K562 (cell line): ENCODE measurements around the gene HOXA4. TPM values are rescaled to one million over a fixed set of nuclear protein-coding genes. Genes with fewer than 3 reads are reported as not detected.

Experiments used
- ATAC-seq: fragments of 200-7000 bp; cut with Tn5 transposase; 3 replicates; pipeline ENCODE4 v1.9.1; 2020; ENCODE audit warnings: moderate library complexity
- BruUV-seq: library from RNA; stranded (reverse); fragments of 400-500 nt; replicated peaks from 2 replicates; lab custom pipeline; 2021; lab: Mats Ljungman, UMichigan
- CTCF ChIA-PET: fragments of 300-600 bp; formaldehyde crosslinking; extraction: SDS; loops from one replicate; lab custom pipeline; 2021; ENCODE audit warnings: low intra/inter-chr PET ratio; lab: Yijun Ruan, JAX
- POLR2A ChIA-PET: fragments of 300-600, 350-650 bp; sonication (Branson Sonifier 250); formaldehyde crosslinking; extraction: SDS; loops from one replicate; lab custom pipeline; 2021; ENCODE audit warnings: antibody characterized with exemption, inconsistent platforms; lab: Yijun Ruan, JAX
- DNase-seq, 4 experiments: peaks; one replicate each; pipeline versions ENCODE4 v3.0.0 to v3.0.0-alpha.2; 2011 to 2018; ENCODE audit warnings: low spot score in 3 of 4, mixed read lengths in 3 of 4; ENCODE audit errors: extremely low read depth in 1 of 4
- FAIRE-seq: peaks from 2 replicates; lab custom pipeline; 2011; peaks lifted over from hg19 to GRCh38; lab: Jason Lieb, UNC
- H2AFZ ChIP-seq: 2 replicates; pipeline ENCODE4 v1.6.0; 2011; ENCODE audit warnings: low read depth, low read length, control low read depth, inconsistent platforms
- H3K27ac ChIP-seq: fragments of 200-600 bp; 3 replicates; pipeline ENCODE4 v1.8.0; 2011; ENCODE audit warnings: low read depth, mild to moderate bottlenecking, control low read depth, inconsistent platforms, low read length, moderate library complexity, mixed read lengths; ENCODE audit errors: extremely low read depth
- H3K27me3 ChIP-seq, 2 experiments: fragments of 300-600 bp in 1 of 2; 2 replicates in 1 of 2; 3 replicates in 1 of 2; pipeline versions ENCODE4 v1.6.0 to v1.8.0; 2011; ENCODE audit warnings: inconsistent platforms in 2 of 2, low read length in 2 of 2, mild to moderate bottlenecking in 1 of 2, mixed read lengths in 1 of 2, moderate library complexity in 1 of 2; ENCODE audit not compliant: control insufficient read depth in 2 of 2, insufficient read depth in 2 of 2
- H3K36me3 ChIP-seq: fragments of 300-600 bp; 3 replicates; pipeline ENCODE4 v1.8.0; 2011; ENCODE audit warnings: mild to moderate bottlenecking, low read length, inconsistent platforms; ENCODE audit not compliant: control insufficient read depth, insufficient read depth
- H3K4me1 ChIP-seq, 2 experiments: fragments of 200-600 bp in 1 of 2; replicated peaks in 1 of 2; 2 replicates in 1 of 2; 3 replicates in 1 of 2; pipeline versions ENCODE4 v1.5.1 to v1.8.0; 2011; ENCODE audit warnings: inconsistent platforms in 2 of 2, low read length in 2 of 2, mild to moderate bottlenecking in 1 of 2, mixed read lengths in 1 of 2, moderate library complexity in 1 of 2; ENCODE audit not compliant: control insufficient read depth in 2 of 2, insufficient read depth in 2 of 2
- H3K4me2 ChIP-seq: 2 replicates; pipeline ENCODE4 v1.6.1; 2011; ENCODE audit warnings: low read length, control low read depth, inconsistent platforms, mixed read lengths; ENCODE audit not compliant: insufficient read depth
- H3K4me3 ChIP-seq: fragments of 200-600 bp; sonication (generic), shearing (Covaris generic); 2 replicates; pipeline ENCODE4 v1.5.1; 2016; ENCODE audit warnings: control low read depth, inconsistent platforms
- H3K79me2 ChIP-seq: fragments of 200-600 bp; 3 replicates; pipeline ENCODE4 v1.8.0; 2011; ENCODE audit warnings: low read length, inconsistent platforms; ENCODE audit not compliant: control insufficient read depth, insufficient read depth
- H3K9ac ChIP-seq, 2 experiments: 2 replicates each; pipeline versions ENCODE4 v1.6.0 to v1.6.1; 2011; ENCODE audit warnings: low read depth in 2 of 2, low read length in 2 of 2, control low read depth in 1 of 2, inconsistent platforms in 1 of 2, mild to moderate bottlenecking in 1 of 2, mixed read lengths in 1 of 2; ENCODE audit not compliant: insufficient read depth in 1 of 2
- H3K9me1 ChIP-seq: one replicate; pipeline ENCODE4 v1.6.0; 2011; ENCODE audit warnings: inconsistent platforms, mild to moderate bottlenecking, low read length, moderate library complexity; ENCODE audit not compliant: control insufficient read depth, insufficient read depth
- H3K9me3 ChIP-seq: replicated peaks from 2 replicates; pipeline ENCODE4 v1.5.1; 2011; ENCODE audit warnings: low read depth, low read length, inconsistent platforms; ENCODE audit not compliant: control insufficient read depth, insufficient read depth
- H4K20me1 ChIP-seq: replicated peaks from 2 replicates; pipeline ENCODE4 v1.6.1; 2011; ENCODE audit warnings: low read length, inconsistent platforms, mixed read lengths; ENCODE audit not compliant: control insufficient read depth, insufficient read depth
- BCOR ChIP-seq: fragments of 450-650 bp; IDR thresholded peaks from 2 replicates; pipeline ENCODE4 v1.6.1; 2016
- GTF3C2 ChIP-seq: IDR thresholded peaks from 3 replicates; pipeline ENCODE4 v1.6.1; 2011; ENCODE audit warnings: borderline replicate concordance, mild to moderate bottlenecking, moderate library complexity; ENCODE audit not compliant: insufficient read length; ENCODE audit errors: extremely low read depth
- HLTF ChIP-seq: fragments of 450-650 bp; IDR thresholded peaks from 2 replicates; pipeline ENCODE4 v1.6.1; 2016
- NELFE ChIP-seq: IDR thresholded peaks from 2 replicates; pipeline ENCODE4 v1.6.1; 2011; ENCODE audit warnings: mild to moderate bottlenecking; ENCODE audit not compliant: insufficient read depth, insufficient read length
- PCBP2 ChIP-seq: fragments of 200-400 bp; formaldehyde crosslinking; IDR thresholded peaks from 2 replicates; pipeline ENCODE4 v1.6.1; 2018; ENCODE audit warnings: low read length, low read depth, mild to moderate bottlenecking, moderate library complexity; ENCODE audit not compliant: poor library complexity, severe bottlenecking
- ZFP1 ChIP-seq: fragments of 450-650 bp; formaldehyde crosslinking; IDR thresholded peaks from 2 replicates; pipeline ENCODE4 v1.4.0; 2020; ENCODE audit warnings: mild to moderate bottlenecking, mixed read lengths
- ZNF3 ChIP-seq: fragments of 250-450 bp; sonication (Bioruptor Pico); IDR thresholded peaks from 2 replicates; pipeline ENCODE4 v1.5.0; 2021; ENCODE audit warnings: mild to moderate bottlenecking, moderate library complexity
- ZNF696 ChIP-seq: fragments of 250-450 bp; sonication (Bioruptor Pico); conservative IDR thresholded peaks from 2 replicates; pipeline ENCODE4 v1.4.0; 2020; ENCODE audit warnings: mild to moderate bottlenecking, moderate library complexity
- WGBS: fragments of 100-300 bp; shearing (Covaris generic); methylation state at CpG from one replicate; pipeline ENCODE4 v1.1.6; 2016; ENCODE audit warnings: low coverage, mixed read lengths; ENCODE audit not compliant: insufficient coverage; ENCODE audit errors: missing lambda C conversion rate; 5-methylcytosine and 5-hydroxymethylcytosine counted together
- in situ Hi-C: fragments of 300-500 bp; cut with MboI; formaldehyde crosslinking; loops from 4 replicates; pipeline ENCODE4 v1.15.0; 2018; ENCODE audit warnings: inconsistent platforms, mixed read lengths
- intact Hi-C: fragments of 100-400 bp; cut with micrococcal nuclease; formaldehyde crosslinking; loops from 2 replicates; pipeline ENCODE4 v1.14.2; 2022
- polyA plus RNA-seq, 8 experiments: library from polyadenylated mRNA; depleted of rRNA in 4 of 8; stranded (reverse) in 5 of 8; unstranded in 3 of 8; fragments of >200 nt; fragmentation: Nextera tagmentation in 2 of 8; fragmentation: Illumina TruSeq in 1 of 8; extraction: Ambion mirVana in 2 of 8; extraction: Trizol in 1 of 8; gene quantifications; 2 replicates each; pipeline versions ENCODE4 v1.2.1 to v1.2.3, GENCODE V29; 2011 to 2014; ENCODE audit warnings: inconsistent platforms in 1 of 8, missing spikeins in 1 of 8
- total RNA-seq, 7 experiments: library from RNA; depleted of rRNA in 6 of 7; stranded (reverse); fragments of >200 nt in 6 of 7; fragmentation: Illumina TruSeq in 2 of 7; extraction: Trizol in 2 of 7; gene quantifications; 2 replicates each; pipeline versions ENCODE4 v1.2.1 to v1.2.3, GENCODE V29; 2011 to 2021; ENCODE audit warnings: low replicate concordance in 1 of 7

HOXA4 gene
- total and polyA plus RNA-seq, 9 of the 15 experiments (the other 6 are each of a cell fraction or from before 2014, with no cell fraction given): not detected

GRCh38 chr7:27165996-27166530 lies 35.5 kb upstream of the HOXA4 start:
- no peaks in the 10 kb centered on the region for H3K9me1 ChIP-seq
- no peak for DNase-seq
- intact Hi-C loops: no loop called here
- no TSS peak for BruUV-seq
- H3K4me1 ChIP-seq: peaks cover 0 to 15% of the 10 kb centered on the region in 2 experiments; a peak in 2 of 5 replicates
- no peak overlapping the region for H3K4me3 ChIP-seq
- POLR2A ChIA-PET: no interaction called here
- peaks cover 38 to 70% of the 10 kb centered on the region in 2 experiments for H3K27me3 ChIP-seq
- no peaks in the 10 kb centered on the region for H3K36me3 ChIP-seq
- H3K4me2 ChIP-seq: no peak overlapping the region
- H3K9me3 ChIP-seq: no peaks in the 10 kb centered on the region
- no peak for TF ChIP-seq GTF3C2
- TF ChIP-seq NELFE: no peak
- TF ChIP-seq PCBP2: no peak
- no peak for TF ChIP-seq ZNF696
- TF ChIP-seq ZNF3 (CRISPR knock-in tag): no peak
- TF ChIP-seq BCOR: no peak
- no peak for TF ChIP-seq HLTF
- no peak for TF ChIP-seq ZFP1 (CRISPR knock-in tag)
- TF ChIP-seq, all 486 proteins: peak for 0
- Histone ChIP-seq H2AFZ (no peak overlapping the region), H4K20me1 (no peaks in the 10 kb centered on the region), H3K9ac (no peak overlapping the region), H3K79me2 (no peaks in the 10 kb centered on the region), H3K27ac (no peak overlapping the region)
- in situ Hi-C loops: loop anchor here (5.0 to 25.0 kb wide), 4 partner anchors 654 to 1279 kb away; no protein-coding TSS in a partner anchor
- FAIRE-seq: no peak
- WGBS: 49% methylated on average over 23 of the region's 46 CpGs
- no peak for ATAC-seq
- CTCF ChIA-PET: interaction anchor here (0.6 to 0.7 kb wide), 2 partner anchors 16 to 1273 kb away, joined by 3 read pairs; no protein-coding TSS in a partner anchor
